Transverse colon (tissue), 4 donors: ENCODE results near the gene PIH1D2. TPM values are rescaled to one million over a fixed set of nuclear protein-coding genes. Genes with fewer than 3 reads are reported as not detected.
"Not testable (repeated sequence)": the region's sequence is repeated elsewhere in the genome, so short reads cannot be mapped to it uniquely, and the experiment has no call there.

Experiments
- DNase-seq: peaks from one replicate; pipeline ENCODE4 v3.0.0-alpha.2; 2019
- H3K27ac ChIP-seq, 4 donors: fragments of 200-600 bp; sonication (generic); 2 replicates each; pipeline ENCODE4 v1.5.1; 2016 to 2018; ENCODE audit warnings: inconsistent platforms in 4 of 4
- H3K27me3 ChIP-seq: fragments of 200-600 bp; sonication (generic); 2 replicates; pipeline ENCODE4 v1.5.1; 2017; ENCODE audit warnings: inconsistent platforms
- H3K36me3 ChIP-seq, 4 donors: fragments of 200-600 bp; sonication (generic); 2 replicates each; pipeline ENCODE4 v1.5.1; 2017 to 2019; ENCODE audit warnings: inconsistent platforms in 4 of 4
- H3K4me1 ChIP-seq, 4 donors: fragments of 200-600 bp; sonication (generic); 2 replicates each; pipeline ENCODE4 v1.5.1; 2017 to 2020; ENCODE audit warnings: inconsistent platforms in 4 of 4
- H3K4me3 ChIP-seq, 4 donors: fragments of 200-600 bp; sonication (generic); 1 replicate in 1 of 4; 2 replicates in 3 of 4; pipeline versions ENCODE4 v1.5.1 to v1.6.1; 2017 to 2019; ENCODE audit warnings: inconsistent platforms in 4 of 4
- H3K9me3 ChIP-seq, 2 donors: fragments of 200-600 bp; sonication (generic); 2 replicates each; pipeline ENCODE4 v1.5.1; 2017 to 2019; ENCODE audit warnings: inconsistent platforms in 2 of 2
- EP300 ChIP-seq: sonication (generic); formaldehyde crosslinking; IDR thresholded peaks from one replicate; pipeline ENCODE4 v1.6.1; 2017; ENCODE audit warnings: antibody characterized with exemption, low read depth
- POLR2A ChIP-seq: fragments of 450-650 bp; IDR thresholded peaks from one replicate; pipeline ENCODE4 v1.6.1; 2016; ENCODE audit warnings: antibody characterized with exemption, mild to moderate bottlenecking, moderate library complexity
- POLR2AphosphoS5 ChIP-seq, 3 donors: sonication (generic); formaldehyde crosslinking; IDR thresholded peaks; one replicate each; pipeline ENCODE4 v1.6.1; 2016; ENCODE audit warnings: antibody characterized with exemption in 3 of 3
- WGBS, 2 donors: methylation state at CpG; one replicate each; pipeline ENCODE4 v1.1.5; 2018; ENCODE audit warnings: low coverage in 1 of 2; 5-methylcytosine and 5-hydroxymethylcytosine counted together
- in situ Hi-C, 4 donors: fragments of 200-750 bp; cut with MboI; loops; one replicate each; pipeline versions ENCODE4 v1.15.0 to v1.15.1; 2017; ENCODE audit warnings: low sequenced_read_pairs in 3 of 4, low pct_ligation_motif_present in 1 of 4, low pct_unique_long_range_greater_than_20kb in 1 of 4
- intact Hi-C: fragments of 100-400 bp; cut with DNase I; formaldehyde crosslinking; loops from one replicate; pipeline ENCODE4 v1.15.1; 2023; ENCODE audit warnings: low total_unique reads
- total RNA-seq, 4 donors: library from RNA; depleted of rRNA; stranded (reverse); fragments of >200 nt; gene quantifications; one replicate each; pipeline ENCODE4 v1.1.0, GENCODE V29; 2016
- TF ChIP-seq, protein P1 (sequence below), 5 experiments: fragments of 200-600 bp in 3 of 5; fragments of 450-650 bp in 2 of 5; sonication (generic) in 3 of 5; IDR thresholded peaks; 1 replicate in 2 of 5; 2 replicates in 3 of 5; pipeline ENCODE4 v1.5.1; 2016 to 2017; ENCODE audit warnings: antibody characterized with exemption in 5 of 5, inconsistent platforms in 3 of 5, mild to moderate bottlenecking in 2 of 5, moderate library complexity in 1 of 5

Gene PIH1D2
- total RNA-seq, 4 donors from 2014 or later = 0.68 to 372 (median 1.6) TPM; not detected in 1

DNA sequence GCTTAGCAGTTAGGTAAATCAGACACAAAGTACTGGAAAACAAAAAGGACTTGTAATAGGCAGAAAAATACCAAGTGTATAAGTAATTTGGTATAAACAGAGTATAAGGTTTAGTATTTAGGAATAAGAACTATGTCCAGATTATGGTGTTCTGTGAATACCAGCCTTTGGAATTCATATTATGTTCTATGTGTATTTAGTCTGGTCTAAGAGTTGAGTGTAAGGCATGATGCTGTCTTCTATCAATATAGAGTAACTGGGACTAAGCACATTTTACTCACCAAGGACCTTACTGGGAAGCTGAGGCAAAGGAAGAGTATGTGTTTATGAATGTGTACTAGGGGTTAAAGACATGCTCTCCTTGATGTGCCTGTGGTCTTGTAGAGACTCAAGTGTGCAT is 22.4 kb upstream of the PIH1D2 start:
- Histone ChIP-seq H3K27ac (no peak overlapping the region), H3K9me3 (no peaks in the 10 kb centered on the region), H3K4me3 (no peak overlapping the region), H3K4me1 (no peaks in the 10 kb centered on the region), H3K27me3 (no peaks in the 10 kb centered on the region), H3K36me3 (peaks cover 0 to 47% (median 23%) of the 10 kb centered on the region in 4 donors)
- no peak for DNase-seq
- in situ Hi-C loops = loop anchor here in 1 of 4 donors (25.0 kb wide), 1 partner anchor 484 kb away; the partner anchor contains the start of gene SIK2
- intact Hi-C loops = no loop called here
- TF ChIP-seq, protein P1, sequence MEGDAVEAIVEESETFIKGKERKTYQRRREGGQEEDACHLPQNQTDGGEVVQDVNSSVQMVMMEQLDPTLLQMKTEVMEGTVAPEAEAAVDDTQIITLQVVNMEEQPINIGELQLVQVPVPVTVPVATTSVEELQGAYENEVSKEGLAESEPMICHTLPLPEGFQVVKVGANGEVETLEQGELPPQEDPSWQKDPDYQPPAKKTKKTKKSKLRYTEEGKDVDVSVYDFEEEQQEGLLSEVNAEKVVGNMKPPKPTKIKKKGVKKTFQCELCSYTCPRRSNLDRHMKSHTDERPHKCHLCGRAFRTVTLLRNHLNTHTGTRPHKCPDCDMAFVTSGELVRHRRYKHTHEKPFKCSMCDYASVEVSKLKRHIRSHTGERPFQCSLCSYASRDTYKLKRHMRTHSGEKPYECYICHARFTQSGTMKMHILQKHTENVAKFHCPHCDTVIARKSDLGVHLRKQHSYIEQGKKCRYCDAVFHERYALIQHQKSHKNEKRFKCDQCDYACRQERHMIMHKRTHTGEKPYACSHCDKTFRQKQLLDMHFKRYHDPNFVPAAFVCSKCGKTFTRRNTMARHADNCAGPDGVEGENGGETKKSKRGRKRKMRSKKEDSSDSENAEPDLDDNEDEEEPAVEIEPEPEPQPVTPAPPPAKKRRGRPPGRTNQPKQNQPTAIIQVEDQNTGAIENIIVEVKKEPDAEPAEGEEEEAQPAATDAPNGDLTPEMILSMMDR (IDR thresholded peaks at IDR 0.05) = no peak
- TF ChIP-seq POLR2AphosphoS5 (IDR thresholded peaks at IDR 0.05) (no peak), POLR2A (no peak), EP300 (no peak)

DNA sequence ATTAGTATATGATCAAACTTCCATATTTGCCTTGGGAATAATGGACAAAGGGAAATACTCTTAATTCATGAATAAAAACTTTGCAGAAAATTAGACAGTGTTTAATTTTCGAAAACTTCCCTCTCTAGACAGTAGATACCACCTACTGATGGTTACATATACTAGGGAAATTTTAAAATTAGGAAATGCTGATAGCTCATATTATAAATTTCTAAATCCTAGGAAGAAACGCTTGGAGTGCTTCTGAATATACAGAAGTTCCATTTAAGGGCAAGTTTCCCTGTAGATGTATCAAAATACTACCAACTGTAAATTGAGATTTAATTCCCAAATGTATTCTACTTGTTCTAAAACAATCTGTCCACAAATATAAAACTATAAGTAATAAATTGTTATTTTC is 21.5 kb upstream of the PIH1D2 start:
- H3K4me1 ChIP-seq, H3K27me3 ChIP-seq, H3K4me3 ChIP-seq, DNase-seq, H3K27ac ChIP-seq, intact Hi-C loops, H3K9me3 ChIP-seq: not testable (repeated sequence)
- in situ Hi-C loops = loop anchor here in 1 of 4 donors (25.0 kb wide), 1 partner anchor 483 kb away; the partner anchor contains the start of gene SIK2
- peaks cover 0 to 56% (median 27%) of the 10 kb centered on the region in 4 donors for H3K36me3 ChIP-seq
- 94 to 97% methylated on average over 2 of the region's 2 CpGs for WGBS, 2 donors

DNA sequence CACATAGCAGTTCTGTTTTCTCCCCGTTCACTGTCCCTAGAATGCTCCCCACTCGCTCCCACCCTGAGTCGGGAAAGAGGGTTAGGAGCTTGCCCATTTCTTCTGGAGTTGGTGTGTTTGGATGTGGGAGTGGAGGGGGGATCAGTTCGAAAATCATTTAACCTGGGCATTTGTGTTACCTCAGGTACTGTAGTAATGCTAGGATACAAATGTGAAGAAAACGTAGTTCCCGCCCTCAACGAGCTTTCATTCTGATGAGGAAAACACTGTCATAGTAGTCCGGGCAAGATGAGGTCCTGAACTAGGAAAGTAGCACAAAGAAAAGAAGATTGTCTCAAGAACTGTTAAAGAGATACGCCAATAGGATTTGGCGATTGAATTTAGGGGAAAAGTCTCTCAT is 13.4 kb upstream of the PIH1D2 start:
- peak overlapping the region; percentile 53 to 83 (median 72) for H3K4me3 ChIP-seq
- in situ Hi-C loops = loop anchor here in 1 of 4 donors (10.0 to 25.0 kb wide), 2 partner anchors 212 to 475 kb away; partner anchors contain the start of genes ALG9, CFAP68, FDXACB1 and SIK2
- no peaks in the 10 kb centered on the region for H3K9me3 ChIP-seq
- H3K27ac ChIP-seq = peak overlapping the region; percentile 80 to 84 (median 84)
- peaks cover 22 to 36% (median 24%) of the 10 kb centered on the region in 4 donors for H3K4me1 ChIP-seq
- TF ChIP-seq EP300 (no peak), POLR2A (no peak), POLR2AphosphoS5 (IDR thresholded peaks at IDR 0.05) (no peak)
- TF ChIP-seq, protein P1 (IDR thresholded peaks at IDR 0.05) = no peak
- WGBS, 2 donors = 18 to 22% methylated on average over 7 to 10 of the region's 10 CpGs
- intact Hi-C loops = loop anchor here (5.0 kb wide), 1 partner anchor 1855 kb away; no protein-coding TSS in a partner anchor
- no peak for DNase-seq
- H3K36me3 ChIP-seq = peaks cover 0 to 54% (median 22%) of the 10 kb centered on the region in 4 donors
- H3K27me3 ChIP-seq = no peaks in the 10 kb centered on the region

DNA sequence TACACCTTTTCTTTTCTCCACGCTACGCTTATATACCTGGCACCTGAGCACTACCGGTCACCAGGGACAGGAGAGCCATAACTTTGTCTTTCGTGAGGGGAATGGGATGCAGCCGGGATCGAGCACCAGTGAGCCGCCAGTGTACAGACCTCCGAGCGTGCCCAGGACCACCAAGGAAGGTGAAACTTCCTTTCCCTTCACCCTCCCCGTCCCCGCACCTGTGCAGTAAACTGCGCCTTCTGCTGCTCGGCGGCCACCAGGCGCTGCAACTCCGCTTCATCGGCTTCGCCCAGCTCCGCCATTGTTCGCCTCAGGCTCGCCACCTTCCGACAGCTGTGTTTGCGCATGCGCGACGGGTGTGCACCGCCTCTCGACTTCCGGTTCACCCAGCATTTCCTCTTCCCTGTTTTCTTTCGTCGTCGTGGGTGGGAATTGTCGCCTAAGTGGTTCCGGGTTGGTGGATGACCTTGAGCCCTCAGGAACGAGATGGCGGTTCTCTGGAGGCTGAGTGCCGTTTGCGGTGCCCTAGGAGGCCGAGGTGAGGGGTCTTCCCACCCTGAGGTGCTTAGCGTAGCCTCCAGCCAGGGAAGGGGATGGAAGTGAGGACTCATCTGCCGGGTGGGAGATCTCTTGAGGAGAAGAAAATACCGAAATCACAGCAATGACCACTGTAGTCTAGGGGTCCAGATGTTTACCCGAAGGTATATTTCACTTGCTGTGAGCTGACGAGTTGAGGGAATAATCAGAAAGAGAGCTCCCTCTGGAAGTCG is 12.8 kb upstream of the PIH1D2 start, which contains the start of the genes SDHD and TIMM8B:
Gene SDHD (plus strand): TSS at position 452 of the 770 bp plus-strand sequence. CDS start 35 bp downstream, at position 487.
Gene TIMM8B (minus strand): TSS at position 335 of the 770 bp plus-strand sequence. CDS start 33 bp downstream, at position 302.
- peak; percentile 96 for DNase-seq
- H3K27ac ChIP-seq = peak within 1 kb of the TSS; percentile 80 to 84 (median 84)
- in situ Hi-C loops = loop anchor here in 1 of 4 donors (10.0 to 25.0 kb wide), 2 partner anchors 212 to 474 kb away; partner anchors contain the start of genes ALG9, CFAP68, FDXACB1 and SIK2
- TF ChIP-seq POLR2A (peak; percentile 79), POLR2AphosphoS5 (IDR thresholded peaks at IDR 0.05) (peak; percentile 62 to 86 (median 80)), EP300 (no peak)
- TF ChIP-seq, protein P1 (IDR thresholded peaks at IDR 0.05) = peak in 4 of 5 experiments; percentile 22 to 68 (median 36)
- H3K4me1 ChIP-seq = peaks cover 22 to 36% (median 24%) of the 10 kb centered on the region in 4 donors
- peak within 1 kb of the TSS; percentile 65 to 83 (median 74) for H3K4me3 ChIP-seq
- WGBS, 2 donors = 0% methylated on average over 45 of the region's 45 CpGs; no CpG with 5 or more reads in 1 of the 2 donors
- no peaks in the 10 kb centered on the region for H3K9me3 ChIP-seq
- peaks cover 0 to 53% (median 22%) of the 10 kb centered on the region in 4 donors for H3K36me3 ChIP-seq
- intact Hi-C loops = loop anchor here (5.0 kb wide), 1 partner anchor 1854 kb away; no protein-coding TSS in a partner anchor
- H3K27me3 ChIP-seq = no peaks in the 10 kb centered on the region
